Stimulated activated CD8-positive, alpha-beta memory T cell treated with anti-CD3 and anti-CD28 coated beads, Interleukin-7, amount 100 ng/mL, for 1 hour (primary cell): Measurements from ENCODE around the gene FLRT1.

ENCODE experiments used
- DNase-seq, 2 donors: peaks; one replicate each; pipeline ENCODE4 v3.0.0-alpha.2; 2020; ENCODE audit warnings: low read depth in 2 of 2

FLRT1 gene

GRCh38 chr11:64007160-64007628 is 28.5 kb upstream of the FLRT1 start:
- DNase-seq = no peak

GRCh38 chr11:64007629-64008282 is 28.0 kb upstream of the FLRT1 start:
- no peak for DNase-seq

- DNase-seq = no peak
Measured at GRCh38 chr11:64008283-64008913, 27.3 kb upstream of the FLRT1 start.

GRCh38 chr11:64008914-64009633 is 26.7 kb upstream of the FLRT1 start:
- DNase-seq = no peak

GRCh38 chr11:64009710-64010109 is 26.0 kb upstream of the FLRT1 start:
- DNase-seq = no peak

GRCh38 chr11:64010783-64011182 is 24.9 kb upstream of the FLRT1 start:
- DNase-seq = no peak

- no peak for DNase-seq
Measured at GRCh38 chr11:64011371-64011770, 24.4 kb upstream of the FLRT1 start.

DNA sequence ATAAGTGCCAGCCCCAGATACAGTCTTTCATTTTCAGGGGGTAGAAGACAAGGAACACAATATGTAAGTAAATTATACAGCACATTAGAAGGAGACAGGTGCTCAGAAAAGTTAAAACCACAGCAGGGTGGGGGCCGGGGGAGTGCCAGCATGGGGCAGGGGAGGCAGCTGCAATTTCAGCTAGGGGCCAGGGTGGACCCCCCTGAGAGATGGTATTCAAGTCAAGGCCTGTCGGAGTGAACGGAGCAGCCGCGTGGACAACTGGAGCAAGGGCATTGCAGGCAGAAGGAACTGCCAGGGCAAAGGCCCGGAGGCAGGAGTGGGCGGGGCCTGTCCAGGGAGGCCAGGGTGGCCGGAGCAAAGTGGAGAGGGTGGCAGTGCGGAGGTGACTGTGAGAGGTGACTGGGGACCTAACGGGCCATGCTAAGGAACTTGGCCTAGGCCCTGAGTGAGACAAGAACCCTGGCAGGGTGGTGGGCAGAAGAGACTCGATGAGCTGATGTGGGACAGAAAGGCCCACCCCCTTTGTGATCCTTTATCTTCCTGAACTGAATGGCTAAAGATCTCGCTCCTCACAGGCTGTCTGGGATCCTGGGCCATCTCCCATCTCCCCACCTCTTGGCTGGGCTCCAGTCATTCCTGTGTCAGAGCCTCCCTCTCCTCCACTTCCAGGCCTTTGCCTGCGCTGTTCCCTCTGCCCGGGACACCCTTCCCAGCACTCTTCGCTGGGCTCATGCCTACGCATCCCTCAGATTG is 22.4 kb upstream of the FLRT1 start:
- DNase-seq = no peak

DNA sequence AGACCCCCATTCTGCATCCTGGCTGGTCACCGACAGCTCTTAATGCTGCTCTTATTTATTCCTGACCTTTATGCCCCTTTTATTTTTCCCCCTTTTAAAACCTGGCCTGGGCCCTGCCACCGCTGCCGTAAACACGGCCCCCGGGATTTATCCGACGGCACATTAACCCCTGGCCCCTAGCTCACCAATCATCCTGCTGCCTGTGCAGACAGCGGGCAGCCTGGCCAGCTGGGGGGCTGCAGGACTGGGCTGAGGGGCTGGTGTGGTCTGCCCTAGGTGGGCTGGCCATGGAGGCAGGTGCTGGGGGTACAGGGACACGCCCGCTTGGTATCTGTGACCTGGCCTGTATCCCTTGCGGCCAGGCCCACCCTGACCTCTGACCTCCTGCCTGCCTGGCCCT is 21.4 kb upstream of the FLRT1 start:
- DNase-seq = no peak

GRCh38 chr11:64015510-64015909 is 20.2 kb upstream of the FLRT1 start:
- no peak for DNase-seq

DNA sequence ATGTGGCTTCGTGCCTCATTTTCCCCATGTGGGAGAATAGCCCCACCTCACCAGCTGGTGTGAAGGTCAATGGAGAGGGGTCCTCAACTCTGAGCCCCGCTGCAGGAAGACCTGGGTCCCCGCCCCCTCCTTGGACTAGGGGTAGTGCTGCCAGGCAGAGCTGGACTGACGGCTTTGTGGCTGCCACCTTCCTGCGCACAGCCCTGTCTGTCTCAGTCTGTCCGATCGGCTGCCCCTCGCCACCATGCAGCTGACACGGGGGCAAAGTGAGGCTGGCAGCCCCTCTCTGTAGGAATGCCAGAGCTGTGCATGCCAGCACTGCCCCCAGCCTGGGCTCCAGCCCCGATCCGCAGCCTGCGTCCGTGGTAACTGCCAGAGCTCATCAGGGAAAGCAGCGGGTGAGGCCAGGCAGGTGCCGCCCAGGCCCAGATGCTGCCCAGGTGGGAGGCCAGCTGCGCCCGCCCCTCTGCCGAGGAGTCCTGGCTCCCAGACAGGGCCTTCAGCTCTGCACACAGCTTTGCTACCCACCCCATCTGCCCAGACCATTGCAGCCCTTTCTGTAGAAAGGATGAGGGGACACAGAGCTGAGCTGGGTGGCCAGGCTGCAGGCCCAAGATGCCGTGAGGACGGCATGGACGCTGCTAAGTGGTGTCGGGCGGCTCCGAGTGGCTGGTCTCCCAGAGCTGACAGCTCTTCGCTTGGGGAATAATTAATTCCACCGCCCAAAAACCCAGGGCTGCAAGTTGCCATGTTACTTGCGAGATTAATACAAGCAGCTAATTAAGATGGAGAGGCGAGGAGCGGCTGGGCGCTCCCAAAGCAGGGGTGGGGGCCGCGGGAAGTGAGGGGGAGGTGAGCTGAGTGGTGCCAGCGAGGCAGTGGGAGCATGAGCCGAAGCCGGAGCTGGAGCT is 19.5 kb upstream of the FLRT1 start:
- DNase-seq = no peak

DNA sequence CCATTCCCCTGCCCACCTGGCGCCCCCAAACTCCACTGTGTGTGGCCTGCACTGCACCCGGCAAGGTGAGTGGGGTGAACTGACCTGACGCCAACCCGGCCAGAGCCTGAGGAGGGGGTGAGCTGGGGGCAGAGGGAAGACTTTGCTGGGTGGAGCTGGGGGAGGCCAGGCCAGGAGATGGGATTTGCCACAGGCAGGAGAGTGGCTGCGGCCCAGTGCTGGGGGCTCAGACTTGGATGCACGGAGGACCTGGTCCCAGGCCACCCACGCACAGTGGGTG is 17.8 kb upstream of the FLRT1 start:
- DNase-seq = no peak

- DNase-seq = no peak
Measured at GRCh38 chr11:64018310-64018709, 17.4 kb upstream of the FLRT1 start.

DNA sequence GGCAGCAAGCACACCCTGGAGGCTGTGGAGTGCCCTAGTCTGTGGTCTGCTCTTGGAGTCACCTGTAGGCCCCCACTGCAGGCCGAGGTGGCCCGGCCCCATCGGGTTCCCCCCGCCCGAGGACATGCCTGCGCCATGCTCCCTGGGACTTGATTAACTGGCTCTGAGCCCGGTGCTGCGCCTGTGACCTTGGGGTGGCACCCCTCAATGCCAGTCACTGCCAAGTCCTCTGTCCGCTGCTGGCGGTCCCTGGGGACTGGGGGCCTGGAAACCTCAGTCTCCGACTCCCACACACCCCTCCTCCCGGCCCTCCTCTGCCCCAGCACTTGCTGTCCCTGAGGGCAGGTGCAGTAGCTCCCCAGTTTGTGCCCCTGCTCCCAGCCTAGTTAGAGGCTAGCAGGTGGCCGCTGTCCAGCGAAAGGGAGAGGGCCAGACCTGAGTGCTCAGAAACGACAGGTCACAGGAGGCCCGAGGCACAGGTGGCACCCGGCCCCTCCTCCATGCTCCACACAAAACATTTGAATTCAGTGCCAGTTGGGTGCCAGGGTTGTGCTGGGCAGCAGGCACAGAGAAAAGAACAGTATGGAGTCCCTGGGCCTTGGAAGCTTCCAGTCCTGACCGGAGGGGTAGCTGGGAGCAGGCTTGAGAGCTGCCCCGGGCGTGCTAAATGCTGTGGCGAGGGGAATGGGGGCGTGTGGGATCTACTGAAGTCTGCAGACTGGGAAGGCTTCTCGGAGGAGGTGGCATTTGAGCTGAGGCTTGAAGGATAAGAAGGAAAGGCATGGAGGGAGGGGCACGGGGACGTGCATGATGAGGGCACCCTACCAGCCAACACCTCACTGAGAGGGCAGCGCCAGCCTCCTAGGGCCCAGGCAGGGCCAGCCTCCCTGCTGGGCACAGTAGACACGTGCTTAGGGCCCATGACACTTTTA is 16.4 kb upstream of the FLRT1 start:
- no peak for DNase-seq

DNA sequence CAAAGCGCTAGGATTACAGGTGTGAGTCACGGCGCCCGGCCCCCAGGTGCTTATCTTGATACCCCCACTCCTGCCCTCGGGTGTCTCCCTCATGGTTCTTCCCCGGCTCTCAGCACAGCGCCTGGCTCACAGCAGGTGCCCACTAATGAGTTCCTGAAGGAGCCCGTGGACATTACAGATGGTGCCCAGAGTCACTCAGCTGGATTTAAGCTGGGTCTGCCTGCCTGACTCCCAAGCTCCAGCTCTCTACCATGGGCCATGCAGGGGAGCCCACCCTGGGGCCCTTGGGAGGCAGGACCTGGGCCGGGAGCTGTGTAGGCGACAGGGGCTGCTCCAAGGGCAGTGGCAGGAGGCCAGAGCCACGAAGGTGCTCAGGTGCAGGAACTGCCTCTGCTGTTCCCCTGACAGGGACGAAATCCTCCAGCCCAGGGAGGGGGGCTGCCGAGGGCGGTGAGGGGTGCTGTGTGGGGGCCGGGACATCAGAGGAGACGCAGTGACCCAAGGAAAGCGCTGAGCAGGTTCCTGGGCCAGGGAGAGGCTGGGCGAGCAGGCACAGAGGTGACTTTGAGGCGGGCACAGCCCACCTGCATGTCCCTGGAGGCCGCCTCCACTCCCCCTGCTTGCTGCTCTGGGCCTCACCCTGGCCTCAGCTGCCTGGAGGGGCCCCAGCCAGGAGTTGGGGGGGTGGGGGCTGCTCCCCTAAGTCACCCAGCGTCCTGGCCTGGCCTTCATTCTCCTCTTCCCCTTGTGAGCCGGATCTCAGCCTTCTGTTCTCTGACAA is 14.6 kb upstream of the FLRT1 start:
- DNase-seq = no peak

GRCh38 chr11:64021757-64022093 is 14.0 kb upstream of the FLRT1 start:
- no peak for DNase-seq

- DNase-seq = no peak
Measured at GRCh38 chr11:64022125-64022784, 13.5 kb upstream of the FLRT1 start.

GRCh38 chr11:64023712-64024710 is 11.7 kb upstream of the FLRT1 start:
- DNase-seq = no peak
